ENCODE measurements around the gene DUSP16.

The DUSP16 gene

DNA sequence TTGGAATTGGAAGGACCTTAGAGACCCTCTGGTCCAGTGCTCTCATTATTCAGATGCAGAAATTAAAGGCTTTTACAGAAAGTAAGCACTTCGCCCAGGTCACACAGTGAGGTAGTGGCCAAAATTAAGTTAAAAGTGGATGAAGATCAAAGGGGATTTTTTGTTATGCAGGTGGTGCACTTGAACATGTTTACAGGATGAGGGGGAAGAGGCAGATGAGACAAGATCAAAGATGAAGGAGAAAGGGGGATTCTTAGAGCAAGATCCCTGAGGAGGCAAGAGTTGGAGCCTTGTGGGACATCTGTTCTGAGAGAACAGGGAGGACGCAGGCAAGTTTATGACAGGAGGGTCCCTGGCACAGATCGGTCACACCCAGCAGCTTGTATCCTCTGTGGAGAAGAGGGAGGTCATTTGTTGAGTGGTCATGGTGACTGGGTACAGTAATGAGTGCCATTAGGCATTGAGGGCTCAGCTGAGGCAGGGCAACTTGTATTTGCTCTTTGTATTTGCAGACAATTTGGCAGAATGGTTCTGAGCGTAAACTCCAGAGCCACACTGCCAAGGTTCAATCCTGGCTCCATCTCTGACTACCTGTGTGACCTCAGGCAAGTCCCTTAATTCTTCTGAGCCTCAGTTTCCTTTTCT is 121.8 kb downstream of the DUSP16 start:
- DNase-seq (ENCODE audit: low spot score), result no peak

GRCh38 chr12:12439636-12440035 is 123.0 kb downstream of the DUSP16 start:
- no peak for DNase-seq (ENCODE audit: low spot score)

GRCh38 chr12:12436831-12437345 is 125.8 kb downstream of the DUSP16 start:
- DNase-seq (ENCODE audit: low spot score), result no peak

DNA sequence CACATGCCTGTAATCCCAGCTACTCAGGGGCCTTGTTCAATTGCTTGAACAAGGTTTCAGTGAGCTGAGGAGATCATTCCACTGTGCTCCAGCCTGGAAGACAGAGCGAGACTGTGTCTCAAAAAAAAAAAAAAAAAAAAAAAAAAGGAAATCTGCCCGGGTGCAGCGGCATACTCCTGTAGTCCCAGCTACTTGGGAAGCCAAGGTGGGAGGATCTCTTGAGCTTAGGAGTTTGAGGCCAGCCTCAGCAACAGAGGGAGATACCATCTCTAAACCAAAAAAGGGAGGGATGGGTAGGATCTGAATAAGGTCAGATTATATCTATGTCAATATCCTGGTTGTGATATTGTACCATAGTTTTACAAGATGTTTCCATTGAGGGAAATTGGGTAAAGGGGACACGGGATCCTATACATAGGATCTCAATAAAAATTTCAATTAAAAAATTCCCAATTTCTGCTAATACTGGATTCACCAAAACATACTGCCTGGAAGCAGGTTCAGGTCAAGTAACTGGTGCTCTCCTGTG is 129.4 kb downstream of the DUSP16 start:
- no peak for DNase-seq (ENCODE audit: low spot score)

- no peak for DNase-seq (ENCODE audit: low spot score)
Observed at GRCh38 chr12:12432364-12432763, 130.3 kb downstream of the DUSP16 start.

GRCh38 chr12:12428961-12429657 is 133.6 kb downstream of the DUSP16 start:
- no peak for DNase-seq (ENCODE audit: low spot score)

GRCh38 chr12:12428047-12428446 is 134.6 kb downstream of the DUSP16 start:
- DNase-seq (ENCODE audit: low spot score), result no peak

- no peak for DNase-seq (ENCODE audit: low spot score)
Observed at GRCh38 chr12:12427568-12427967, 135.1 kb downstream of the DUSP16 start.

GRCh38 chr12:12425616-12426015 is 137.0 kb downstream of the DUSP16 start:
- no peak for DNase-seq (ENCODE audit: low spot score)

- no peak for DNase-seq (ENCODE audit: low spot score)
Observed at GRCh38 chr12:12425001-12425400, 137.7 kb downstream of the DUSP16 start.

Data from D341Med (cell line).